HG02943 (cell line): ENCODE data around the gene EMILIN3.

Experiments used
- ATAC-seq: cut with Tn5 transposase; IDR thresholded peaks from one replicate; pipeline ENCODE4 v1.9.1; 2021; ENCODE audit warnings: mild to moderate bottlenecking, low read depth, moderate library complexity; ENCODE audit not compliant: unreplicated experiment

The EMILIN3 gene, protein sequence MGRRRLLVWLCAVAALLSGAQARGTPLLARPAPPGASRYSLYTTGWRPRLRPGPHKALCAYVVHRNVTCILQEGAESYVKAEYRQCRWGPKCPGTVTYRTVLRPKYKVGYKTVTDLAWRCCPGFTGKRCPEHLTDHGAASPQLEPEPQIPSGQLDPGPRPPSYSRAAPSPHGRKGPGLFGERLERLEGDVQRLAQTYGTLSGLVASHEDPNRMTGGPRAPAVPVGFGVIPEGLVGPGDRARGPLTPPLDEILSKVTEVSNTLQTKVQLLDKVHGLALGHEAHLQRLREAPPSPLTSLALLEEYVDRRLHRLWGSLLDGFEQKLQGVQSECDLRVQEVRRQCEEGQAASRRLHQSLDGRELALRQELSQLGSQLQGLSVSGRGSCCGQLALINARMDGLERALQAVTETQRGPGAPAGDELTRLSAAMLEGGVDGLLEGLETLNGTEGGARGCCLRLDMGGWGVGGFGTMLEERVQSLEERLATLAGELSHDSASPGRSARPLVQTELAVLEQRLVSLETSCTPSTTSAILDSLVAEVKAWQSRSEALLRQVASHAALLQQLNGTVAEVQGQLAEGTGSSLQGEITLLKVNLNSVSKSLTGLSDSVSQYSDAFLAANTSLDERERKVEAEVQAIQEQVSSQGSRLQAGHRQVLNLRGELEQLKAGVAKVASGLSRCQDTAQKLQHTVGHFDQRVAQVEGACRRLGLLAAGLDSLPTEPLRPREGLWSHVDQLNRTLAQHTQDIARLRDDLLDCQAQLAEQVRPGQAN

GRCh38 chr20:41366546-41367392, at the start of gene EMILIN3:
EMILIN3 (minus strand) TSS chr20:41366818; CDS start chr20:41366634, 184 bp downstream.
- no peak for ATAC-seq

DNA sequence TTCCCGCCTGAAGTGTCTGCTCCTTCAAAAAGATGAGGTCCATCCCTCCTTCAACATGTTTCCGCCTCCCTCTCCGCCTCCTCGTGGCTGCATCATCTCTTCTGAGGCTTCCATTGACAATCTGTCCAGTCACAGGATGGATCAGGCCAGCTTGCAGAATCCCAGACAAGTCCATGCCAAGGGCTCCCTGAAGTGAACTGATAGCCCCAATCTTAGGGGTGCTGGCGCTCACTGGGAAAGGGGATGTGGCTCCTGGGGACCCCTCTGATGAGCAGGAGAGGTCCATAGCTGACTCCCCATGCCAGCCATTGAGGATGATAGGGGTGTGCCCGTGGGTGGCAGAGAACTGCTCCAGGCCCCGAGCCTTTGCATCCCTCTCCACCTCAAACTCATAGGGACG, 48.6 kb upstream of the EMILIN3 start:
- ATAC-seq, result no peak

GRCh38 chr20:41413169-41413568, 46.6 kb upstream of the EMILIN3 start:
- ATAC-seq, result no peak

GRCh38 chr20:41412324-41413120, 45.9 kb upstream of the EMILIN3 start:
- no peak for ATAC-seq

- no peak for ATAC-seq
Measured at GRCh38 chr20:41411391-41411847, 44.8 kb upstream of the EMILIN3 start.

DNA sequence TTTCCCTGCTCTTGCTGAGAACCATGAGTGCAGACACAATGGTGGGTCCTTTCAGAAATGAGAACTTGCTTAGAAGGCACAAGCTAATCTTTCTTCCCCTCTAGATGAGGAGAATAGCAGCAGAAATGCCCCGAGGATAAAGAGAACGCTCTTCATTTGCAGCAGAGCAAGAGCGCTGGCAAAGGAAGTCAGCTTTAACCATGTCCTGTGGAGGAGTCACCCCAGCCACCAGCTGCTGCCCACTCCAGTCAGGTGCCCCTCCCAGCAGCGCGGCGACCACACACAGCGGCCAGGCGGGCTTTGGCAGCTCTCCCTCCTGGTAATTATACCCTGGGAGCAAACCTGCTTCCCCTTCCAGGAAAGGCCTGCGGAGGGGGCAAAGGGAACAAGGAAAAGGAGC, 42.4 kb upstream of the EMILIN3 start:
- ATAC-seq, result no peak

- ATAC-seq, result peak; percentile 82
Measured at GRCh38 chr20:41408156-41408794, 41.7 kb upstream of the EMILIN3 start.

GRCh38 chr20:41407607-41408006, 41.0 kb upstream of the EMILIN3 start:
- ATAC-seq, result no peak

GRCh38 chr20:41406896-41407444, 40.4 kb upstream of the EMILIN3 start:
- no peak for ATAC-seq

- ATAC-seq, result no peak
Measured at GRCh38 chr20:41406353-41406752, 39.7 kb upstream of the EMILIN3 start.

DNA sequence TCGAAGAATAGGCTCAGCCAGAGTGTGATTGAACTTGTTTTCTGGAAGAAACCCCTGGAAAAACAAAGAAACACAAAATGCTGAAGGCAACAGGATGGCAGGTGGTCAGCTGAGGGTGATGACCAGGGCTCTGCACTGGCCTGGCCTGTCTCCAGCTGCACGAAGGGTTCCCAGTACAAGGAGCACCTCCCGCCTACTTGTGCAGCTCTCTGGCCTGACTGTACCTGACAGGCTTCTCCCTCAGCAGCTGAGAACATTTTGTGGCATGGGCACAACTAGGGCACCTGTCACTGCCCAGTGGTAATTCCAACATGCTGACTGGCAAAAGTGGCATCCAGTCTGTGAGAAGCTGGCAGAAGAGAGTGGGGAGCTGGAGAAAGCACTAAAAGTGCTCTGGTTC, 38.8 kb upstream of the EMILIN3 start:
- no peak for ATAC-seq

DNA sequence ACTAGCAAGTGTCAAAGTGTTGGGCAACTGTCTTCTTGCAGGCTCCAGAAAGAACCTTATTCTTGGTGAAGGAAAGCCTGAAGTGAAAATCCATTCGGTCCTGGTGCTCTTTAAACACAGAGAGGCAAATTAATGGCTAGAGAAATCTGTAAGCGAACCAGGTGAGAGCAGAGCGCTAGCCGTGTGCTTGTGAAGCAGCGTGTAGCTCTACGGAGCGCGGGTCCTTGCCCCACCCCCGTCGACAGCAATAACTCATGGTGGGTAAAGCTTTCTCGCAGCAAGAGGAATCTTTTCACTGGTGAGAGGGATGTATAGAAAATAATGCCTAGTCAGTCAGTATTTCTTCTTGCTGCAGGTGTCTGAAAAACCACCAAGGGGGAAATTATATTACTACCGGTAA, 37.0 kb upstream of the EMILIN3 start:
- no peak for ATAC-seq

DNA sequence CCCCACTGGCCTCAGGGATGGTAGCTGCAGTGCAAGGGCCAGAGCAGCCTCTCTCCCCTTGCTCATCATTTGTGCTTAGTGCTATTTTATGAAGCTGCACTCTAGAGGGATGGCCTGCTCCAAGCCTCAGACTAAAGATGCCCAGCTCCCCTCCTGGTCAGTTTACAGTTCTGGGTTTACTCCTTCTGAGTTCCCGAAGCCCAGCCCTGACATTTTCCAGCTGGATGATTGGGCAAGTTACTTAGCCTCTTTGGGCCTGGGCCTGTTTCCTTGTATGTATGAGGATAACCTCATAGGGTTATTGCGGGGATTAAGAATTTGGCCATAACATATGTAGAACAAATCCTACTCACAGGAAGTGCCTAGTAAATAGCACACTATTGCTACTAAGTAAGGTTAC, 31.8 kb upstream of the EMILIN3 start:
- no peak for ATAC-seq

- ATAC-seq, result no peak
Measured at GRCh38 chr20:41395667-41396664, 29.3 kb upstream of the EMILIN3 start.

GRCh38 chr20:41394931-41395666, 28.5 kb upstream of the EMILIN3 start:
- ATAC-seq, result no peak

DNA sequence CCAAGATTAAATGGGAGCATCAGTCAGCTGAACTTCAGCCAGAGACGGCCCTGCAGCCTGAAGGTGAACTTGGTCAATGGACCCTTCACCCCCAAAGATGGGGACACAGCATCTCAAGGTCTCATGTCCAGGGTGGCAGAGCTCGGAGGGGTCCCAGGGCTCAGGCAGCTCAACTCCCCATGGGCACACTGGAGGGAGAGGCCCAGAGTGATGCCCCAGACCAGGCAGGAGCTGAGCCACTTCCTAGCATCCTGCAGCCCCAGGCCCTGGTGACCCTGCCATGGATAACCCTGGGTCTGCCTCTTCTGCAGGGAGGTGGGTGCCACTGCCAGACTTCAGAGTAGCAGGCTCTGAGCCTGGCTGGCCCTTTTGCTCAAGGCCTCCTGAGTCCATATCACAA, 27.5 kb upstream of the EMILIN3 start:
- no peak for ATAC-seq

DNA sequence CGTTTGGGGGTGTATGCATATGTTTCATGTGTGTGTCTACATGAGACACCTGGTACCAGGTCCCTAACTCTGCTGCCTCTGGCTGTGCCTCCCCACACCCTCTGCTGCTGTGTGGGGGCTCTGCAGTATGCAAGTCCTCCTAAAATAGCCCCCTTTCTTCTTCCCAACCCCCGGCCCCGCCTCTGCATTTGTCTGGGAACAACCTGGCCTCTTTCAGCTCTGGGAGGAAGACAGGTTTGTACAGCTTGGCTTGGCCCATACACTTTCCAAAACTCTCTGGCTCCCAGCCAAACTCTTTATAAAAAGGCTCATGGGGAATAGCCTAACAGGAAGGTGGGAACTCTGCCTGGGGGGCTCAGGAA, 27.1 kb upstream of the EMILIN3 start:
- no peak for ATAC-seq
